Activated T-helper 17 cell treated with anti-CD3 and anti-CD28 coated beads, Interleukin-2, amount 50 U/mL, for 72 hours (primary cell): ENCODE data around the gene CCDC8. TPM values are rescaled to one million over a fixed set of nuclear protein-coding genes. Genes with fewer than 3 reads are reported as not detected.
A peak's percentile ranks its signal among the peaks of the same experiment; 100 is the strongest.
"Not testable (repeated sequence)": the region's sequence is repeated elsewhere in the genome, so short reads cannot be mapped to it uniquely, and the experiment has no call there.

Source experiments
- ATAC-seq: fragments of 150-1000 bp; cut with Tn5 transposase; replicated peaks from 2 replicates; pipeline ENCODE4 v1.10.0; 2021; ENCODE audit warnings: mild to moderate bottlenecking, moderate library complexity
- H3K27ac Mint-ChIP-seq: one replicate; pipeline ENCODE4 v1.8.0; 2022; ENCODE audit warnings: mixed read lengths
- H3K27me3 Mint-ChIP-seq: one replicate; pipeline ENCODE4 v1.8.0; 2022; ENCODE audit warnings: mixed read lengths
- H3K36me3 Mint-ChIP-seq: one replicate; pipeline ENCODE4 v1.8.0; 2022; ENCODE audit warnings: low read depth, mild to moderate bottlenecking, mixed read lengths
- H3K4me1 Mint-ChIP-seq: one replicate; pipeline ENCODE4 v1.8.0; 2022; ENCODE audit warnings: mixed read lengths
- H3K4me3 Mint-ChIP-seq: one replicate; pipeline ENCODE4 v1.8.0; 2022; ENCODE audit warnings: mild to moderate bottlenecking, mixed read lengths
- H3K9me3 Mint-ChIP-seq: one replicate; pipeline ENCODE4 v1.8.0; 2022; ENCODE audit warnings: mixed read lengths
- total RNA-seq, 2 donors: library from RNA; stranded (reverse); gene quantifications; one replicate each; pipeline ENCODE4 v1.2.3, GENCODE V29; 2022

The CCDC8 gene
- total RNA-seq, 2 donors from 2014 or later, result not detected

GRCh38 chr19:46442808-46443450, 29.6 kb upstream of the CCDC8 start:
- no peak for ATAC-seq
- no peaks in the 10 kb centered on the region for H3K4me1 Mint-ChIP-seq
- H3K27me3 Mint-ChIP-seq, result no peaks in the 10 kb centered on the region
- no peaks in the 10 kb centered on the region for H3K9me3 Mint-ChIP-seq
- H3K4me3 Mint-ChIP-seq, result no peak overlapping the region
- no peak overlapping the region for H3K27ac Mint-ChIP-seq
- H3K36me3 Mint-ChIP-seq, result no peaks in the 10 kb centered on the region

GRCh38 chr19:46441866-46442265, 28.5 kb upstream of the CCDC8 start:
- Mint-ChIP-seq H3K36me3 (no peaks in the 10 kb centered on the region), H3K4me3 (no peak overlapping the region)
- ATAC-seq, result no peak

GRCh38 chr19:46435689-46436088, 22.3 kb upstream of the CCDC8 start:
- ATAC-seq, H3K4me3 Mint-ChIP-seq, H3K9me3 Mint-ChIP-seq, H3K36me3 Mint-ChIP-seq, H3K27ac Mint-ChIP-seq, H3K4me1 Mint-ChIP-seq: not testable (repeated sequence)
- peaks cover 22% of the 10 kb centered on the region for H3K27me3 Mint-ChIP-seq

More at GRCh38 chr19:46441866-46442265, 28.5 kb upstream of the CCDC8 start:
- H3K27ac Mint-ChIP-seq, result no peak overlapping the region
- no peaks in the 10 kb centered on the region for H3K4me1 Mint-ChIP-seq
- H3K9me3 Mint-ChIP-seq, result no peaks in the 10 kb centered on the region
- no peaks in the 10 kb centered on the region for H3K27me3 Mint-ChIP-seq

- no peaks in the 10 kb centered on the region for H3K9me3 Mint-ChIP-seq
- H3K4me1 Mint-ChIP-seq, result no peaks in the 10 kb centered on the region
- ATAC-seq, result no peak
- H3K4me3 Mint-ChIP-seq, result no peak overlapping the region
- peaks cover 28% of the 10 kb centered on the region for H3K27me3 Mint-ChIP-seq
- no peak overlapping the region for H3K27ac Mint-ChIP-seq
- H3K36me3 Mint-ChIP-seq, result no peaks in the 10 kb centered on the region
Measured at GRCh38 chr19:46435009-46435408, 21.6 kb upstream of the CCDC8 start.

- peaks cover 42% of the 10 kb centered on the region for H3K27me3 Mint-ChIP-seq
- ATAC-seq, H3K27ac Mint-ChIP-seq, H3K36me3 Mint-ChIP-seq, H3K4me3 Mint-ChIP-seq, H3K9me3 Mint-ChIP-seq, H3K4me1 Mint-ChIP-seq: not testable (repeated sequence)
Measured at GRCh38 chr19:46433470-46433869, 20.1 kb upstream of the CCDC8 start.

GRCh38 chr19:46431824-46432223, 18.5 kb upstream of the CCDC8 start:
- no peaks in the 10 kb centered on the region for H3K36me3 Mint-ChIP-seq
- H3K4me1 Mint-ChIP-seq, result peaks cover 14% of the 10 kb centered on the region
- H3K27ac Mint-ChIP-seq, result no peak overlapping the region
- H3K4me3 Mint-ChIP-seq, result no peak overlapping the region
- no peak for ATAC-seq
- no peaks in the 10 kb centered on the region for H3K9me3 Mint-ChIP-seq
- H3K27me3 Mint-ChIP-seq, result peaks cover 55% of the 10 kb centered on the region

- ATAC-seq, result no peak
- Mint-ChIP-seq H3K9me3 (no peaks in the 10 kb centered on the region), H3K36me3 (no peaks in the 10 kb centered on the region), H3K4me1 (peaks cover 18% of the 10 kb centered on the region), H3K27ac (no peak overlapping the region), H3K27me3 (peaks cover 61% of the 10 kb centered on the region), H3K4me3 (no peak overlapping the region)
Measured at GRCh38 chr19:46429999-46430398, 16.6 kb upstream of the CCDC8 start.

- Mint-ChIP-seq H3K9me3 (no peaks in the 10 kb centered on the region), H3K4me1 (peaks cover 18% of the 10 kb centered on the region), H3K27me3 (peaks cover 58% of the 10 kb centered on the region), H3K4me3 (peak within 1 kb of the TSS; percentile 67), H3K27ac (peak within 1 kb of the TSS; percentile 28), H3K36me3 (no peaks in the 10 kb centered on the region)
- ATAC-seq, result peak; percentile 73
Measured at GRCh38 chr19:46428239-46429135, 15.1 kb upstream of the CCDC8 start, which contains the start of gene PNMA8C. Gene PNMA8C (minus strand): TSS chr19:46428936. CDS start chr19:46428359, 577 bp downstream.

GRCh38 chr19:46427518-46428045, 14.2 kb upstream of the CCDC8 start:
- Mint-ChIP-seq H3K27me3 (peaks cover 63% of the 10 kb centered on the region), H3K36me3 (no peaks in the 10 kb centered on the region), H3K9me3 (no peaks in the 10 kb centered on the region), H3K4me1 (peaks cover 18% of the 10 kb centered on the region), H3K4me3 (peak overlapping the region; percentile 52), H3K27ac (no peak overlapping the region)
- no peak for ATAC-seq

- H3K27ac Mint-ChIP-seq, result no peak overlapping the region
- H3K4me1 Mint-ChIP-seq, result peaks cover 18% of the 10 kb centered on the region
- peak overlapping the region; percentile 52 for H3K4me3 Mint-ChIP-seq
- peak; percentile 78 for ATAC-seq
- no peaks in the 10 kb centered on the region for H3K36me3 Mint-ChIP-seq
- H3K27me3 Mint-ChIP-seq, result peaks cover 64% of the 10 kb centered on the region
- H3K9me3 Mint-ChIP-seq, result no peaks in the 10 kb centered on the region
Measured at GRCh38 chr19:46426506-46427162, 13.3 kb upstream of the CCDC8 start.

GRCh38 chr19:46426035-46426505, 12.7 kb upstream of the CCDC8 start:
- Mint-ChIP-seq H3K27me3 (peaks cover 62% of the 10 kb centered on the region), H3K4me1 (peaks cover 18% of the 10 kb centered on the region), H3K4me3 (peak overlapping the region; percentile 52), H3K36me3 (no peaks in the 10 kb centered on the region), H3K27ac (no peak overlapping the region), H3K9me3 (no peaks in the 10 kb centered on the region)
- no peak for ATAC-seq

GRCh38 chr19:46423188-46423587, 9.8 kb upstream of the CCDC8 start:
- H3K9me3 Mint-ChIP-seq, result no peaks in the 10 kb centered on the region
- peaks cover 10% of the 10 kb centered on the region for H3K4me1 Mint-ChIP-seq
- H3K27ac Mint-ChIP-seq, result no peak overlapping the region
- H3K36me3 Mint-ChIP-seq, result no peaks in the 10 kb centered on the region
- no peak for ATAC-seq
- H3K4me3 Mint-ChIP-seq, result no peak overlapping the region
- peaks cover 44% of the 10 kb centered on the region for H3K27me3 Mint-ChIP-seq

GRCh38 chr19:46422344-46422743, 9.0 kb upstream of the CCDC8 start:
- H3K36me3 Mint-ChIP-seq, result no peaks in the 10 kb centered on the region
- no peak for ATAC-seq
- peaks cover 36% of the 10 kb centered on the region for H3K27me3 Mint-ChIP-seq
- H3K4me1 Mint-ChIP-seq, result peaks cover 8% of the 10 kb centered on the region
- H3K4me3 Mint-ChIP-seq, result no peak overlapping the region
- no peaks in the 10 kb centered on the region for H3K9me3 Mint-ChIP-seq
- H3K27ac Mint-ChIP-seq, result no peak overlapping the region

GRCh38 chr19:46420056-46420455, 6.7 kb upstream of the CCDC8 start:
- H3K27me3 Mint-ChIP-seq, result peaks cover 32% of the 10 kb centered on the region
- no peak for ATAC-seq
- no peaks in the 10 kb centered on the region for H3K9me3 Mint-ChIP-seq
- H3K36me3 Mint-ChIP-seq, result no peaks in the 10 kb centered on the region
- H3K27ac Mint-ChIP-seq, result no peak overlapping the region
- no peak overlapping the region for H3K4me3 Mint-ChIP-seq
- H3K4me1 Mint-ChIP-seq, result no peaks in the 10 kb centered on the region
